K562 (cell line): ENCODE results near the gene ZMAT2. TPM values are rescaled to one million over a fixed set of nuclear protein-coding genes. Genes with fewer than 3 reads are reported as not detected.

Experiments used
- BMI1 ChIP-seq: fragments of 150-350 bp; IDR thresholded peaks from 2 replicates; pipeline ENCODE4 v1.6.1; 2014; ENCODE audit warnings: low read length
- CBX8 ChIP-seq: fragments of 200-600 bp; sonication (generic); IDR thresholded peaks from 2 replicates; pipeline ENCODE4 v1.6.1; 2012; ENCODE audit warnings: borderline replicate concordance, mixed run types, low read depth, mild to moderate bottlenecking, moderate library complexity, mixed read lengths, low read length, control low read depth, inconsistent platforms; ENCODE audit not compliant: poor library complexity, severe bottlenecking; ENCODE audit errors: extremely low read depth
- GABPB2 ChIP-seq: fragments of 250-450 bp; sonication (Bioruptor Pico); conservative IDR thresholded peaks from 2 replicates; pipeline ENCODE4 v1.5.1; 2021; ENCODE audit warnings: mild to moderate bottlenecking
- HDGF ChIP-seq: fragments of 450-650 bp; IDR thresholded peaks from 2 replicates; pipeline ENCODE4 v1.6.1; 2016
- HES1 ChIP-seq: fragments of 450-650 bp; IDR thresholded peaks from 2 replicates; pipeline ENCODE4 v1.6.1; 2016; ENCODE audit warnings: low read depth, mild to moderate bottlenecking, moderate library complexity
- HNRNPUL1 ChIP-seq: fragments of 200-400 bp; formaldehyde crosslinking; IDR thresholded peaks from 2 replicates; pipeline ENCODE4 v1.6.1; 2017; ENCODE audit warnings: low read length
- KHSRP ChIP-seq: fragments of 450-650 bp; IDR thresholded peaks from 2 replicates; pipeline ENCODE4 v1.6.1; 2017
- MCM5 ChIP-seq: fragments of 450-650 bp; IDR thresholded peaks from 2 replicates; pipeline ENCODE4 v1.6.1; 2016; ENCODE audit warnings: low read depth
- MLLT1 ChIP-seq, 2 experiments: fragments of 450-650 bp; IDR thresholded peaks; 2 replicates each; pipeline ENCODE4 v1.6.1; 2016
- NONO ChIP-seq, 2 experiments: fragments of 200-400 bp in 1 of 2; fragments of 450-650 bp in 1 of 2; formaldehyde crosslinking in 1 of 2; IDR thresholded peaks; 2 replicates each; pipeline ENCODE4 v1.6.1; 2017; ENCODE audit warnings: low read depth in 2 of 2, mild to moderate bottlenecking in 2 of 2, moderate library complexity in 2 of 2, low read length in 1 of 2
- NR3C1 ChIP-seq: sonication (generic); formaldehyde crosslinking; IDR thresholded peaks from 2 replicates; pipeline ENCODE4 v1.8.1; 2022; ENCODE audit warnings: missing genetic modification reagents
- TAF1 ChIP-seq: IDR thresholded peaks from 2 replicates; pipeline ENCODE4 v1.6.1; 2011; ENCODE audit warnings: mild to moderate bottlenecking, low read length, moderate library complexity; ENCODE audit not compliant: insufficient read depth, control insufficient read depth, severe bottlenecking; ENCODE audit errors: extremely low read depth
- TBL1XR1 ChIP-seq, 2 experiments: IDR thresholded peaks; 2 replicates each; pipeline ENCODE4 v1.6.1; 2012; ENCODE audit warnings: improper control_type of control experiment in 2 of 2, low read length in 2 of 2, mild to moderate bottlenecking in 1 of 2
- U2AF2 ChIP-seq: fragments of 200-400 bp; formaldehyde crosslinking; optimal IDR thresholded peaks from 2 replicates; pipeline ENCODE3; 2017; ENCODE audit warnings: low read depth, mild to moderate bottlenecking, low read length
- ZBTB11 ChIP-seq, 3 experiments: fragments of 200-800 bp in 1 of 3; fragments of 250-450 bp in 1 of 3; fragments of 450-650 bp in 1 of 3; sonication (Bioruptor Pico) in 1 of 3; sonication (Bioruptor generic) in 1 of 3; formaldehyde crosslinking in 1 of 3; IDR thresholded peaks; 2 replicates each; pipeline versions ENCODE4 v1.6.1 to v1.8.0; 2016 to 2022; ENCODE audit warnings: mild to moderate bottlenecking in 2 of 3, missing genetic modification characterization in 2 of 3, missing compliant biosample characterization in 1 of 3, moderate library complexity in 1 of 3
- ZNF384 ChIP-seq: IDR thresholded peaks from 2 replicates; pipeline ENCODE4 v1.6.1; 2012; ENCODE audit warnings: low read depth, low read length, improper control_type of control experiment
- ZNF77 ChIP-seq: fragments of 250-450 bp; sonication (Bioruptor Pico); IDR thresholded peaks from 2 replicates; pipeline ENCODE4 v1.5.0; 2020
- polyA plus RNA-seq, 8 experiments: library from polyadenylated mRNA; depleted of rRNA in 4 of 8; stranded (reverse) in 5 of 8; unstranded in 3 of 8; fragments of >200 nt; fragmentation: Nextera tagmentation in 2 of 8; fragmentation: Illumina TruSeq in 1 of 8; extraction: Ambion mirVana in 2 of 8; extraction: Trizol in 1 of 8; gene quantifications; 2 replicates each; pipeline versions ENCODE4 v1.2.1 to v1.2.3, GENCODE V29; 2011 to 2014; ENCODE audit warnings: inconsistent platforms in 1 of 8, missing spikeins in 1 of 8
- total RNA-seq, 7 experiments: library from RNA; depleted of rRNA in 6 of 7; stranded (reverse); fragments of >200 nt in 6 of 7; fragmentation: Illumina TruSeq in 2 of 7; extraction: Trizol in 2 of 7; gene quantifications; 2 replicates each; pipeline versions ENCODE4 v1.2.1 to v1.2.3, GENCODE V29; 2011 to 2021; ENCODE audit warnings: low replicate concordance in 1 of 7
- TF ChIP-seq, protein P1 (sequence below): IDR thresholded peaks from 3 replicates; pipeline ENCODE4 v1.6.1; 2011; ENCODE audit warnings: borderline replicate concordance, mild to moderate bottlenecking; ENCODE audit not compliant: insufficient read length, insufficient read depth
- TF ChIP-seq, protein P2 (sequence below): sonication (generic); formaldehyde crosslinking; IDR thresholded peaks from 2 replicates; pipeline ENCODE4 v1.8.0; 2022; ENCODE audit warnings: missing genetic modification reagents, mild to moderate bottlenecking, borderline replicate concordance

Gene ZMAT2
- total and polyA plus RNA-seq, 9 of the 15 experiments (the other 6 are each of a cell fraction or from before 2014, with no cell fraction given), result 44.2 to 101 (median 69.2) TPM

DNA sequence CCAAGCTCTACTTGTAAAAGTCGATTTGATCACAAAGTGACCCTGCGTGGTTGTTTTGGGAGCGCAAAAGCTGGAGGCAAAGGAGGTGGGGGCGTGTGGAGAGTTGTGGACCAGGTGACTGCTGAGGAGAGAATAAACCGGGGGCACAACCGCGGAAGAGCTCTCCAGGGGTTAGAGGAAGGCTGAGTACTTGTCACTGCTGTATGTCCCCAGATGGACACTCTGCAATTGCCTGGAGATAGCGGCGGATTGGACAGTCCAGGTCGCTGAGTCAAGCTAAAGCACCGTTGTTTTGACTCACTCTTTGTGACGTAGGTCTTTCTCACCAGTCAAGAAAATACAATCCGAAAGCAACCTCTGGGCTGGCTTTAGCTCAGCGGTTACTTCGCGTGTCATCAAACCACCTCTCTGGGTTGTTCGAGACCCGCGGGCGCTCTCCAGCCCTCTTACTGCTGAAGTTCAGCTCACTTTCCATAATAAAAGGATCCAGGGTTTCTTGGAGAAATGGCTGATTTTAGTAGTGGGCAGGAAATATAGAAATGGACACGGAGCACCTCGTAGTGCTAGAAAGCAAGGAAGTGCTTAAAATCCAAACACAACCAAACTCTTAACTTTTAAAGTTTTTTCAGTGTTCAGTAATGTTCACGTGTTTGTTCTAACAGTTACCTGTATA, 25.7 kb downstream of the ZMAT2 start (continued):
- TF ChIP-seq ZNF384, result no peak; the same call in 1 of the 2 replicates
- TF ChIP-seq GABPB2 (CRISPR knock-in tag), result 0 out of 2 replicates have a peak, but pooled peaks have one; percentile 9
- TF ChIP-seq HES1, result no peak
- TF ChIP-seq U2AF2, result no peak
- TF ChIP-seq BMI1, result no peak
- TF ChIP-seq, protein P1, sequence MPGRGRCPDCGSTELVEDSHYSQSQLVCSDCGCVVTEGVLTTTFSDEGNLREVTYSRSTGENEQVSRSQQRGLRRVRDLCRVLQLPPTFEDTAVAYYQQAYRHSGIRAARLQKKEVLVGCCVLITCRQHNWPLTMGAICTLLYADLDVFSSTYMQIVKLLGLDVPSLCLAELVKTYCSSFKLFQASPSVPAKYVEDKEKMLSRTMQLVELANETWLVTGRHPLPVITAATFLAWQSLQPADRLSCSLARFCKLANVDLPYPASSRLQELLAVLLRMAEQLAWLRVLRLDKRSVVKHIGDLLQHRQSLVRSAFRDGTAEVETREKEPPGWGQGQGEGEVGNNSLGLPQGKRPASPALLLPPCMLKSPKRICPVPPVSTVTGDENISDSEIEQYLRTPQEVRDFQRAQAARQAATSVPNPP, result no peak
- TF ChIP-seq CBX8, result no peak
- TF ChIP-seq HNRNPUL1, result no peak
- TF ChIP-seq ZBTB11 (CRISPR knock-in tag; IDR thresholded peaks at IDR 0.05), result peak in 1 of 3 experiments; percentile 52; a peak in 2 of 6 replicates
- no peak for TF ChIP-seq ZNF77 (CRISPR knock-in tag)
- peak; percentile 81 to 99 for TF ChIP-seq TBL1XR1 (IDR thresholded peaks at IDR 0.05; ENCODE audit: low read length in 2 of 2)
- no peak for TF ChIP-seq KHSRP
- TF ChIP-seq MLLT1 (IDR thresholded peaks at IDR 0.05), result 0 out of 4 replicates have a peak, but pooled peaks of 1 of the 2 experiments have one; percentile 31
- TF ChIP-seq MCM5, result no peak
- TF ChIP-seq NONO (IDR thresholded peaks at IDR 0.05; ENCODE audit: low read depth in 2 of 2, low read length in 1 of 2), result 0 out of 4 replicates have a peak, but pooled peaks of 1 of the 2 experiments have one; percentile 52
- TF ChIP-seq HDGF, result no peak
- TF ChIP-seq, protein P2, sequence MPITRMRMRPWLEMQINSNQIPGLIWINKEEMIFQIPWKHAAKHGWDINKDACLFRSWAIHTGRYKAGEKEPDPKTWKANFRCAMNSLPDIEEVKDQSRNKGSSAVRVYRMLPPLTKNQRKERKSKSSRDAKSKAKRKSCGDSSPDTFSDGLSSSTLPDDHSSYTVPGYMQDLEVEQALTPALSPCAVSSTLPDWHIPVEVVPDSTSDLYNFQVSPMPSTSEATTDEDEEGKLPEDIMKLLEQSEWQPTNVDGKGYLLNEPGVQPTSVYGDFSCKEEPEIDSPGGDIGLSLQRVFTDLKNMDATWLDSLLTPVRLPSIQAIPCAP (CRISPR knock-in tag), result no peak
- no peak for TF ChIP-seq NR3C1
- peak; percentile 38 for TF ChIP-seq TAF1
